MCF 10A (cell line): ENCODE data around the gene FUOM. TPM values are rescaled to one million over a fixed set of nuclear protein-coding genes. Genes with fewer than 3 reads are reported as not detected.
A peak's percentile ranks its signal among the peaks of the same experiment; 100 is the strongest.
"Not testable (repeated sequence)": the region's sequence is repeated elsewhere in the genome, so short reads cannot be mapped to it uniquely, and the experiment has no call there.

Source experiments
- BruUV-seq: library from RNA; stranded (reverse); fragments of 400-500 nt; replicated peaks from 2 replicates; lab custom pipeline; 2021; lab: Mats Ljungman, UMichigan
- CTCF ChIA-PET: fragments of 300-600 bp; sonication (Branson Sonifier 250); formaldehyde crosslinking; extraction: SDS; loops from one replicate; lab custom pipeline; 2021; ENCODE audit warnings: antibody characterized with exemption, inconsistent platforms; lab: Yijun Ruan, JAX
- POLR2A ChIA-PET: fragments of 300-600, 350-650 bp; sonication (Branson Sonifier 250); formaldehyde crosslinking; extraction: SDS; loops from one replicate; lab custom pipeline; 2020; ENCODE audit warnings: antibody characterized with exemption, inconsistent platforms; lab: Yijun Ruan, JAX
- DNase-seq: peaks from one replicate; pipeline ENCODE4 v3.0.0-alpha.2; 2018; ENCODE audit not compliant: unreplicated experiment
- H3K27ac Mint-ChIP-seq: one replicate; pipeline ENCODE4 v1.8.0; 2022; ENCODE audit warnings: mild to moderate bottlenecking, low read depth, mixed read lengths; ENCODE audit not compliant: unreplicated experiment
- H3K27me3 Mint-ChIP-seq: one replicate; pipeline ENCODE4 v1.8.0; 2022; ENCODE audit warnings: mixed read lengths; ENCODE audit not compliant: insufficient read depth, unreplicated experiment
- H3K36me3 Mint-ChIP-seq: one replicate; pipeline ENCODE4 v1.8.0; 2022; ENCODE audit warnings: mild to moderate bottlenecking, moderate library complexity, mixed read lengths; ENCODE audit not compliant: insufficient read depth, unreplicated experiment
- H3K4me1 Mint-ChIP-seq: one replicate; pipeline ENCODE4 v1.8.0; 2022; ENCODE audit warnings: mixed read lengths; ENCODE audit not compliant: insufficient read depth, unreplicated experiment
- H3K4me3 Mint-ChIP-seq: one replicate; pipeline ENCODE4 v1.8.0; 2022; ENCODE audit warnings: mild to moderate bottlenecking, moderate library complexity, mixed read lengths; ENCODE audit not compliant: unreplicated experiment
- H3K9me3 Mint-ChIP-seq: one replicate; pipeline ENCODE4 v1.8.0; 2022; ENCODE audit warnings: mixed read lengths; ENCODE audit not compliant: unreplicated experiment
- CTCF ChIP-seq: fragments of 200-600 bp; IDR thresholded peaks from one replicate; pipeline ENCODE4 v1.8.0; 2022; ENCODE audit warnings: antibody characterized with exemption, mild to moderate bottlenecking; ENCODE audit not compliant: unreplicated experiment
- intact Hi-C: fragments of 100-400 bp; cut with micrococcal nuclease; formaldehyde crosslinking; loops from 2 replicates; pipeline ENCODE4 v1.14.1; 2022
- total RNA-seq: library from RNA; stranded (reverse); gene quantifications from 2 replicates; pipeline ENCODE4 v1.2.3, GENCODE V29; 2022

Gene FUOM
- total RNA-seq, 1 experiment from 2014 or later: 22.6 TPM

GRCh38 chr10:133320852-133321422 is 36.9 kb downstream of the FUOM start:
- not testable (repeated sequence) for H3K4me1 Mint-ChIP-seq, DNase-seq, H3K27ac Mint-ChIP-seq, H3K4me3 Mint-ChIP-seq, BruUV-seq, H3K36me3 Mint-ChIP-seq, H3K9me3 Mint-ChIP-seq
- POLR2A ChIA-PET: interaction anchor here (0.7 kb wide), 1 partner anchor 33 kb away, joined by 6 read pairs; no protein-coding TSS in a partner anchor
- intact Hi-C loops: loop anchor here (10.0 kb wide), 2 partner anchors 74 to 486 kb away; partner anchors contain the start of gene MTG1
- peaks cover 25% of the 10 kb centered on the region for H3K27me3 Mint-ChIP-seq
- CTCF ChIA-PET: interaction anchor here (0.6 to 1.7 kb wide), 5 partner anchors 9 to 297 kb away, joined by 3 to 13 read pairs (median 4); no protein-coding TSS in a partner anchor

- Mint-ChIP-seq H3K4me1 (peaks cover 12% of the 10 kb centered on the region), H3K4me3 (peak overlapping the region; percentile 37), H3K9me3 (no peaks in the 10 kb centered on the region), H3K27ac (no peak overlapping the region), H3K36me3 (no peaks in the 10 kb centered on the region), H3K27me3 (peaks cover 13% of the 10 kb centered on the region)
- intact Hi-C loops: loop anchor here (10.0 kb wide), 1 partner anchor 664 kb away; no protein-coding TSS in a partner anchor
- no TSS peak for BruUV-seq
- ChIA-PET POLR2A (no interaction called here), CTCF (interaction anchor here (0.6 to 1.0 kb wide), 6 partner anchors 16 to 771 kb away, joined by 3 to 5 read pairs (median 4); no protein-coding TSS in a partner anchor)
- TF ChIP-seq CTCF: peak; percentile 75
- peak; percentile 66 for DNase-seq
Measured at GRCh38 chr10:133318494-133319127, 39.2 kb downstream of the FUOM start.

- Mint-ChIP-seq H3K36me3 (peaks cover 4% of the 10 kb centered on the region), H3K4me3 (no peak overlapping the region), H3K9me3 (no peaks in the 10 kb centered on the region), H3K27me3 (peaks cover 13% of the 10 kb centered on the region), H3K27ac (no peak overlapping the region), H3K4me1 (peaks cover 12% of the 10 kb centered on the region)
- ChIA-PET POLR2A (no interaction called here), CTCF (no interaction called here)
- DNase-seq: no peak
- intact Hi-C loops: loop anchor here (10.0 kb wide), 1 partner anchor 662 kb away; no protein-coding TSS in a partner anchor
- no TSS peak for BruUV-seq
- no peak for TF ChIP-seq CTCF
Measured at GRCh38 chr10:133316732-133317131, 41.1 kb downstream of the FUOM start.

- POLR2A ChIA-PET: no interaction called here
- no peak for DNase-seq
- no peak overlapping the region for H3K27ac Mint-ChIP-seq
- no peak overlapping the region for H3K4me3 Mint-ChIP-seq
- peaks cover 12% of the 10 kb centered on the region for H3K4me1 Mint-ChIP-seq
- intact Hi-C loops: loop anchor here (10.0 kb wide), 1 partner anchor 661 kb away; no protein-coding TSS in a partner anchor
- peaks cover 13% of the 10 kb centered on the region for H3K27me3 Mint-ChIP-seq
- no peak for TF ChIP-seq CTCF
- BruUV-seq: no TSS peak
- H3K36me3 Mint-ChIP-seq: peaks cover 9% of the 10 kb centered on the region
- CTCF ChIA-PET: interaction anchor here (0.7 to 3.2 kb wide), 3 partner anchors 8 to 480 kb away, joined by 3 to 29 read pairs (median 3); no protein-coding TSS in a partner anchor
- no peaks in the 10 kb centered on the region for H3K9me3 Mint-ChIP-seq
Measured at GRCh38 chr10:133316266-133316665, 41.6 kb downstream of the FUOM start.
